ENCODE data around the gene BACE1.

BACE1 gene

GRCh38 chr11:117316197-117316961 is at the start of gene BACE1:
Gene BACE1 (minus strand): TSS chr11:117316256. CDS start chr11:117315795, 461 bp downstream.
- TF ChIP-seq ZFX (IDR thresholded peaks at IDR 0.05) (no peak), CTCF (conservative IDR thresholded peaks at IDR 0.05) (no peak)
- H3K27ac ChIP-seq = peak within 1 kb of the TSS; percentile 35

- H3K27ac ChIP-seq = no peak overlapping the region
- TF ChIP-seq CTCF (conservative IDR thresholded peaks at IDR 0.05) = no peak
- no peak for TF ChIP-seq ZFX (IDR thresholded peaks at IDR 0.05)
These were observed 45.4 kb upstream of the BACE1 start for GRCh38 chr11:117361432-117361831.

- no peak overlapping the region for H3K27ac ChIP-seq
- TF ChIP-seq ZFX (IDR thresholded peaks at IDR 0.05) (no peak), CTCF (conservative IDR thresholded peaks at IDR 0.05) (no peak)
These were observed 40.3 kb upstream of the BACE1 start for GRCh38 chr11:117356126-117356890.

GRCh38 chr11:117354550-117354949 is 38.5 kb upstream of the BACE1 start:
- no peak for TF ChIP-seq CTCF (conservative IDR thresholded peaks at IDR 0.05)
- no peak for TF ChIP-seq ZFX (IDR thresholded peaks at IDR 0.05)
- H3K27ac ChIP-seq = no peak overlapping the region

GRCh38 chr11:117345039-117345438 is 29.0 kb upstream of the BACE1 start:
- TF ChIP-seq CTCF (conservative IDR thresholded peaks at IDR 0.05) (no peak), ZFX (IDR thresholded peaks at IDR 0.05) (no peak)
- no peak overlapping the region for H3K27ac ChIP-seq

- no peak overlapping the region for H3K27ac ChIP-seq
- TF ChIP-seq CTCF (conservative IDR thresholded peaks at IDR 0.05) (no peak), ZFX (IDR thresholded peaks at IDR 0.05) (no peak)
These were observed 21.0 kb upstream of the BACE1 start for GRCh38 chr11:117337076-117337475.

GRCh38 chr11:117335399-117335798 is 19.3 kb upstream of the BACE1 start:
- TF ChIP-seq ZFX (IDR thresholded peaks at IDR 0.05) (no peak), CTCF (conservative IDR thresholded peaks at IDR 0.05) (no peak)
- H3K27ac ChIP-seq = no peak overlapping the region

Data from C4-2B (cell line).